NCI-H2107 (cell line): Measurements from ENCODE around the gene AP5Z1.

Experiments
- DNase-seq: peaks from one replicate; lab custom pipeline; 2025; lab: John Stamatoyannopoulos, UW

Gene AP5Z1

DNA sequence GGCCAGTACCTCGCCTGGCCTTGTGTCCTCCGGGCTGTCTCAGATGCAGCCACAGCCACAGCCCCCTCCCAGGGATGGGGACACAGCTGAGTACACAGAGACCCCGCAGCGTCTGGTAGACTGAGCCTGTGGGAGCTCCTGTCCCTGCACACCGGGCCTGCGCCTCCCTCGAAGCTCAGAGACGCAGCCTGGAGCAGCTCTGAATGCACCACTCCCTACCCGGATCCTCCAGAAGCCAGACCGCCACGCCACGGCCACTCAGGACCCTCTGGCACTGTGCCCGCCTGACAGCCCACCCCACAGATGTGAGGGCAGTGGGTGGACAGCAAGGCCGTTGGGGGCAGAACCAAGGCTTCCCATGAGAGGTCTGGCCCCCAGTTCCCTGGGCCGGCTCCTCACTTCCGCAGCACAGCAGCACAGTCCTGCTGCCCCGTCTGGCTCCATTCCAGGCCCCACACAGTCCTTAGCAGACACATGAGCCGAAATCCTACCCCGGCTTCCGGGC is 45.6 kb downstream of the AP5Z1 start:
- DNase-seq: no peak

GRCh38 chr7:4822677-4823076 is 47.3 kb downstream of the AP5Z1 start:
- DNase-seq: no peak

GRCh38 chr7:4823441-4824119 is 48.2 kb downstream of the AP5Z1 start:
- no peak for DNase-seq

DNA sequence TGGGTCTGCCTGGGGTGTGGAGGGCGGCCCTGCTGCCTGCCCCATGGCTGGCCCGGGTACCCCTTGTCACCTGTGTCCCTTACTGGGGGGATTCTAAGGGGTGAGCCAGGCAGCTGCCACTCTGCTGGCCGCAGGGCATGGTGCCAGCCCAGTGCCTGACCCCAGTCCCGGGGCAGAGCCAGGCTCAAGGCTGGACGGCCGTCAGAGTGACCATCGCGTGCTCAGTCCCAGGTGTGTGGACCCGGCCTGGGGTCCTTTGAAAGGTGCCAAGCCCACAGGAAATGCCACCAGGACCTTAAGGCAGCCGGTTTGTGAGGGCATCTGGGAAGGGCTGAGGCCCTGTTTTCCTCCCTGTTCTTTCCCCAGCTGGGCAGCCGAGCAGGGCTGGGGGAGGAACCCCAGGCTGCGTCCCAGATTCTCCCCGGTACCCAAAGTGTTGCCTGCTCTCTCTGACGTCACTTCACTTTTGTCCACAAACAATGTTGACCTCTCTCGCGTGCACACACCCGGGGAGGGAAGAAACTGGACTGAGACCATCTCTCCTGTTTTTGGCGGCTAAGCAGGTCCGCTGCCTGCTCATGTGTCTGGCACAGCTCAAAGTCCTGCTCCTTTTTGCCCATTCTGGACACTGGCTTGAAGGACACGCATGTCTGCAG is 48.8 kb downstream of the AP5Z1 start:
- DNase-seq: no peak

DNA sequence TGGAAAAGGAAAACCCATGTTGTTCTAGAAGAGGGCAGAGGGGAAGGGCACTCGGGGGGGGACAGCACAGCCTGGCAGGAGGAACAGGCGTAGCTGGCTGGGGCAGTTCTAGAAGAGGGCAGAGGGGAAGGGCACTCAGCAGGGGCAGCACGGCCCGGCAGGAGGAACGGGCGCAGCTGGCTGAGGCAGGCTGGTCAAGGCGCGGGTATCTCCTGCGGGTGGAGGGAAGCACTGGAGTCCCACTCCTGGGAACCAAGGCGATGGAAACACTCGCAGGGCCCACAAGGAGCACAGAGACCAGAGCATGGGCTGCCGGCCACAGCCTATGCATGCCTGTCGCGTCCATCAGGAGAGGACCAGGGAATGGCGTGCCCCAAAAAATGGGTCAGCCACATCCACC is 49.7 kb downstream of the AP5Z1 start:
- DNase-seq: no peak

GRCh38 chr7:4828720-4829383 is 53.4 kb downstream of the AP5Z1 start:
- DNase-seq: no peak

- DNase-seq: no peak
These were observed 54.8 kb downstream of the AP5Z1 start for GRCh38 chr7:4830176-4830575.

GRCh38 chr7:4831723-4832495 is 56.5 kb downstream of the AP5Z1 start:
- DNase-seq: no peak

DNA sequence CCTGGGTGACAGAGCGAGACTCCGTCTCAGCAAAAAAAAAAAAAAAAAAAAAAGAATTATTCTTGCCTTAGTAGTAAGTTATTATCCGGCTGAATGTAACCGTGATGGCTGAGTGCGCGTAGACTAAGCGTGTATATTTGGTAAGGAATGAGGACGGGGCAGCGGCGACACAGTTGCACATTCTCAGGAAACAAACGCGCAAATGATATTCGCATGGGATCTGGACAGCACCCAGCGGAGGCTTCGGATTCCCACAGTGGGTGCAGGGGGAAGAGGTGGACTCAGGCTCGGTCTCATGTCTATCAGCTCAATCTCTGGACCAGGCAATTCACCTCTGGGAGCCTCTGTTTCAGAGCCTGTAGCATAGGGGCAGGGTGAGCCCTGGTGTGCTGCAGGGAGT is 57.3 kb downstream of the AP5Z1 start:
- DNase-seq: no peak

- DNase-seq: no peak
These were observed 57.8 kb downstream of the AP5Z1 start for GRCh38 chr7:4833176-4833575.

- no peak for DNase-seq
These were observed 58.5 kb downstream of the AP5Z1 start for GRCh38 chr7:4833691-4834600.

DNA sequence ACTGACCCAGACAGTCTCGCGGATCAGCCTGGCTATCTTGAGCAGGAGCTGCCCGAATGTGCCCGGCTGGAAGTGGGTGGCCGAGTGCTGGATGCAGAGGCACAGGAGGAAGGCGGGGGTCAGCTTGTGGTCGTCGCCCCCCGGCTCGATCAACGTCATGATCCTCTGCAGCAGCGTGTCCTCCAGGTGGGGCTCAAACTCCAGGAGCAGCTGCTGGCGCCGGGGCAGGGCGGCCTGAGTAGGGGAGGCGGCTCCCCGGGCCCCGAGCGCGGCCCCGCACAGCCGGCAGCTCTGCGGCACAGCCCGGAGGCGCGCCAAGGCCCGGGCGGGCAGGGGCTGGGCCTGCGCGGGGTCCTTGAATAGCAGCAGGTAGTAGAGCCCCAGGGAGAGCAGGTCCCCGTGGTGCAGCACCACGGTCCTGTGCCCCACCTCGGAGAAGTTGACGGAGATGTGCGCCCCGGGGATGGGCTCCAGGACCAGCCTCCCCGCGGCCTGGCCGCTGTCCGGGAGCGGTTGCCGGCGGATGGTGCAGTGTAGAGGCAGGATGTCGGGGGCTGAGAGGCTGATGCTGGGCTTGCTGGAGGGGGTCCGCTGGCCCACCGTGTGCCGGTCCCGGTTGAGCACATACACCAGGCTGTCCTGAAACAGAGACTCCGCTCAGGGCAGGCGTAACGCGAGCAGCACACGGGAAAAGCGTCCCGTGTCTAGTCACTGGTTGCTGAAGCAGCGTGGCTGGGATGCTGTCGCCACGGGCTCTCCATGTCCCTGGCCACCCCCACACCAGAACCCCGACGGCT is 59.4 kb downstream of the AP5Z1 start:
- DNase-seq: no peak

DNA sequence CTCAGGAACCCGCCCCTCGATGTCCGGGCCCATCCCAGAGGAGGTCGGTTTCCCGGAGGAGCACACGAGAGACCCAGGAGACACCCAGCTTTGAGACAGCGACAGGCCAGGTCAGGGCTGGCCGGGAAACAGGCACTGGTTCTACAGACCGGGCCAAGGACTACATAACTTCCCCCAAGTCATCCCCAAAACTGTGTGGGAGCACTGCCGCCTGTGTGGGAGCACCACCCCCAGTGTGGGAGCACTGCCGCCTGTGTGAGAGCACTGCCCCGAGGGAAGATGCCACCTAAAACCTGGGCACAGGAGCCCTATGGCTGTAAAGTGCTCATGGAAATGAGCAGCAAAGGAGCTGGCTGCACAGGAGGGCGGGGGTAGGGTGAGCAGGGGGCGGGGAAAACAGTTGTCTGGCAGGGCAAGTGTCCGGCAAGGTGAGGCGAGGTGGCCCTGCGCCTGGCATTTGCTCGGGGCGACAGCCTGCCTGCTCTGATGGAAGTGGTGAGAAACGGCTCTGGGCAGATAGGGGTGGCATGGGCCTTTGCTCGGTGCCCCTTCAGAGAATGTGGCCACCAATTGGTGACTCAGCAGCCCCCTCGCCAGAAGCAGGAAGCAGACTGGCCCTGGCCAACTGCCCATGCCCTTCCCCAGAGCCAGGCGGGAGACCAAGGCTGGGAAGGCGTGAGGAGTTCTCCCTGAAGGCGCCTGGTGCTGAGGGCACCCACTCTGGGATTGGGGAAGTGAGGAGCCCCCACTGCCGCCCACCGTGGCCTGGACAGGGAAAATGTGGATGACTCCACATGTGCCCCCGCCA is 60.2 kb downstream of the AP5Z1 start:
- no peak for DNase-seq

DNA sequence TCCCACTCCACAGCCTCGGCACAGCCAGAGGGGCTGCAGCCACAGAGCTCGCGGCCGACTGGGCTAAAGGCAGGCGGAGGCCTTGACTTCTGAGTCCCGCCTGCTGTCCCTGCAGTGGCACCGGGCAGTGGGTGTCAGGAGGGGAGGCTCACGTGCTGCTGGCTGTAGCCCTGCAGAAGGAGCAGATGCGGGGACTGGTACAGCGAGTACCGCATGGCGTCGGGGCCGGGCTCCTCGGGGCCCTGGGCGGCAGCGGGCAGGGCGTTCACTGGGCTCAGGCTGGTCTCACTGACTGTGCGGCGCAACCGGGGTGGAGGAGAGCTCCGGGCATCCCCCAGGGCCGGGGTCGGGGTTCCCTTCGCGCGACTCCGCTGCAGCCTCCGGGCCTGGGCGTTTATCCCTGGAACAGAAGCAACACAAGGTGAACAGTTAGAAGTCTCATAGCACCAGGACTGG is 60.8 kb downstream of the AP5Z1 start:
- no peak for DNase-seq

DNA sequence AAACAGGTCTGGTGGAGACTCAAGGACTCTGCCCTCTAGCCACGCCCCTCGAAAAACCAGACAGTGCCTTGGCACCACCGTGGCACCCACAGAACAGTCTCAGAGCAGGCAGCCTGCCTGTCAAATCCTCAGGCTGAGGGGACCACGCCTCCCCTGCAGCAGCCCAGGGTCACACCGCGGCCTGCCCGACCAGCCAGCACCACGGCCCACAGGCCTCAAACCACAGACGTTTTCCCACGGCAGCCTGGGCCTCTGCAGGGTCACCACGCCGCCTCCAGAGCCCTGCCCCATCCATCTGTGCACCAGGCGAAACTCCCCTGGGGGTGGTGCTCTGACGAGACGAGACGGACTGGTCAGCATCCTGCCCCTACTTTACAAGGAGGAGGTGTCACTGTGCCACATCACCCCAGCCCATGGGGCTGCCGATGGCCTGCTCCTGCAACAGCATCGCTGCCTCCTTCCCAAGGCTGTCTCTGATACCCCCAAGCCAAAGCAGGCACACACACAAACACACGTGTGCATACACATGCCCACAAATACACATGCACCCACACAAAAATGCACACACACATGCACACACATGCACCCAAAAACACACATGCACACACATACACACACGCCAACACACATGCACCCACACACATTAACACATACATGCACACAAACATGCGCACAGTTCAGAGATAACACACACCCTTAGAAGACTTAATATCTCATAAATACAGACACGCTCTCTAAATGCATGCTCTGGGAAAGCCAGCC is 61.8 kb downstream of the AP5Z1 start:
- no peak for DNase-seq

DNA sequence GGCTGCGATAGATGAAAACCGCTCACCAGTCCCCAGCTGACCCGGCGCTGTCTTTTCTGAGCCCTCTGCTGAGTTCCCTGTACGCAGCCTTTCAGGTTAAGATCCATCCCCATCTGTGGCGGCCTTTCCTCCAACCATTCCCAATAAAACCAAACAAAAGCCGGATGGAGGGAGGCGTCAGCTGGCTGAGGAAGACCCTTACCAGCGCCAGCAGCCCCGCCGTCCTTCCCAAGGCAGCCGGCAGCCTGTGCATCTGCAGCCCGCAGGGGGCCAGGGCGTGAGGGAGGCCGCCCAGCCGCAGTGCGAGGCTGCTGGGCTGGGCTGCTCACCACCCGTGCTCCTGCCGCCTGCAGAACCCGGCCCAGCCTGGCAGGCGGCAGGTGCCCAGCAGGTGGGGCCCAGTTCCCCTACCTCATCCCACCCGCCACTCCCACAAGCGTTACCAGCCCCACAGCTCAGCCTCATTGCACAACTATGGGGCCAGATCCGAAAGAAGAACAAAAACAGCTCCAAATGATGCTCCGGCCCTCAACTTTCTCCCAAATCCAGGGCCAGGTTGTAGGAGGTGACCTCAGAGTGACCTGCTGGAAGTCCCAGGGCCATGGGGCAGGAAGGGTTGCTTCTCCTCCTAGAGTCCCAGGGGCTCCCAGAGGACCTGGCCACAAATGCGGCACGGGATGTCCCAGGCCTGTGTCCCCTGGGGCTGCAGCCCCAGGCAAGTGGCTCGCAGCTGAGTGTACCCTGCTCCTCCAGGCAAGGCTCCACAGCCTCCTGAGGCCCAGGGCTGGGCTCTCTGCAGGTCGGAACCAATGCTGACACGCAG is 62.6 kb downstream of the AP5Z1 start:
- peak; percentile 17 for DNase-seq

GRCh38 chr7:4838626-4839334 is 63.4 kb downstream of the AP5Z1 start:
- no peak for DNase-seq
